NCI-H526 treated with DMSO at 0.1 percent for 48 hours (cell line): ENCODE data around the gene OR51A7.
"Not testable (repeated sequence)": the region's sequence is repeated elsewhere in the genome, so short reads cannot be mapped to it uniquely, and the experiment has no call there.

Source experiments
- DNase-seq: peaks from one replicate; lab custom pipeline; 2025; lab: John Stamatoyannopoulos, UW

OR51A7 gene

DNA sequence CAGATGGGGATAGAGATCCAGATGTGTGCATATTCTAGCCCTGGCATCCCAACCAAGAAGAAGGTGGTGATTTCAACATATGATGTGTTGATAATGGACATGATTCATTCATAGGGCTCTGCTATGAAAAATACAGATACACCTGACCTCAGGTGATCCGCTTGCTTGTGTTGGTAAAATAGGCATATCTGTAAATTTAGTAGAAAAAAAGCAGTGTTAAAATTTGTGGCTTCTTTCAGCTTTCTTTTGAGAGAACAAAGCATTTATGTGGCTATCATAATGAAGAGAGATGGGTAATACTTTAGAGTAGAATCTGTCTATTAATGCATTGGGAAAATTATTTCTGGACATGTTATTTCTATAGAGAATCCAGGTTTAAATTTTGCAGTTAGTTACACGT, 52.0 kb downstream of the OR51A7 start, which contains the start of gene OR51A2:
OR51A2 (minus strand) TSS at position 101 of the 400 bp plus-strand sequence; CDS start at position 101, 0 bp downstream.
- not testable (repeated sequence) for DNase-seq

DNA sequence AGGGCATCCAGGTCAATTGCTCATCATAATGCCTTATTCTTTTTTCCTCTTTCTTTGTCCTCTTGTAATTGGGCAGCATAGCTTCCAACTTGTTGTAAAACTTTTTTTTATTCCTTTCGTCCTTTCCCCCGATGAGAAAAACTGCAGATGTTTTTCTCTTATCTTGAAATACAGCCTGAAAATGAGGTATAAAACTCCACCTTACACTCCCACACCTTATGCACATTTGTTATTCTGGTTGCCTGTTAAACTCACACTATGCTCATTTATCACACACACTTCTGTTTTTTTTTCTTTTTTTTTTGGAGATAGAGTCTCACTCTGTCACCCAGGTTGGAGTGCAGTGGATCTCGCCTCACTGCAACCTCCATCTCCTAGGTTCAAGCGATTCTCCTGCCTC, 53.8 kb downstream of the OR51A7 start:
- DNase-seq = no peak
